Skeletal muscle tissue (tissue), 4 donors: ENCODE measurements around the gene PGAP2. TPM values are rescaled to one million over a fixed set of nuclear protein-coding genes. Genes with fewer than 3 reads are reported as not detected.
A peak's percentile ranks its signal among the peaks of the same experiment; 100 is the strongest.
"Not testable (repeated sequence)": the region's sequence is repeated elsewhere in the genome, so short reads cannot be mapped to it uniquely, and the experiment has no call there.

Experiments used
- H3K27ac ChIP-seq: one replicate; pipeline ENCODE4 v1.7.0; 2013; ENCODE audit warnings: mild to moderate bottlenecking, low read depth, low read length, inconsistent platforms
- H3K27me3 ChIP-seq, 3 donors: one replicate each; pipeline ENCODE4 v1.7.0; 2013; ENCODE audit warnings: low read length in 3 of 3; ENCODE audit not compliant: control insufficient read depth in 3 of 3, insufficient read depth in 3 of 3
- H3K36me3 ChIP-seq, 3 donors: one replicate each; pipeline ENCODE4 v1.7.0; 2013; ENCODE audit warnings: low read length in 3 of 3; ENCODE audit not compliant: control insufficient read depth in 3 of 3, insufficient read depth in 3 of 3
- H3K4me1 ChIP-seq, 3 donors: one replicate each; pipeline ENCODE4 v1.7.0; 2013; ENCODE audit warnings: low read length in 3 of 3, mild to moderate bottlenecking in 3 of 3; ENCODE audit not compliant: control insufficient read depth in 3 of 3, insufficient read depth in 3 of 3
- H3K4me3 ChIP-seq, 3 donors: one replicate each; pipeline ENCODE4 v1.7.0; 2013; ENCODE audit warnings: low read length in 3 of 3
- H3K9ac ChIP-seq, 3 donors: one replicate each; pipeline ENCODE4 v1.7.0; 2013; ENCODE audit warnings: low read length in 3 of 3, mild to moderate bottlenecking in 3 of 3, moderate library complexity in 2 of 3, low read depth in 1 of 3
- H3K9me3 ChIP-seq, 3 donors: one replicate each; pipeline ENCODE4 v1.7.0; 2013; ENCODE audit warnings: low read length in 3 of 3; ENCODE audit not compliant: control insufficient read depth in 3 of 3
- total RNA-seq: library from RNA; depleted of rRNA; stranded (reverse); fragments of >200 nt; gene quantifications from one replicate; pipeline ENCODE4 v1.2.3, GENCODE V29; 2014
- donor health status: Osteomylitis.

PGAP2 gene
- total RNA-seq, 1 donor from 2014 or later: 8.9 TPM

GRCh38 chr11:3786781-3787428, 21.5 kb upstream of the PGAP2 start:
- Histone ChIP-seq H3K27me3 (no peaks in the 10 kb centered on the region), H3K9me3 (no peaks in the 10 kb centered on the region), H3K4me1 (peaks cover 0 to 9% (median 8%) of the 10 kb centered on the region in 3 donors), H3K36me3 (peaks cover 0 to 6% (median 0%) of the 10 kb centered on the region in 3 donors), H3K27ac (no peak overlapping the region), H3K9ac (peak overlapping the region in 1 of 3 donors; percentile 10), H3K4me3 (no peak overlapping the region)

- peaks cover 10 to 15% (median 10%) of the 10 kb centered on the region in 3 donors for H3K36me3 ChIP-seq
- H3K4me1 ChIP-seq: peaks cover 10 to 27% (median 24%) of the 10 kb centered on the region in 3 donors
- not testable (repeated sequence) for H3K27ac ChIP-seq, H3K4me3 ChIP-seq, H3K9me3 ChIP-seq, H3K27me3 ChIP-seq
- peak overlapping the region in 1 of 3 donors; percentile 33 for H3K9ac ChIP-seq
Measured at GRCh38 chr11:3794387-3794786, 14.0 kb upstream of the PGAP2 start.

GRCh38 chr11:3795131-3796001, 13.0 kb upstream of the PGAP2 start:
- Histone ChIP-seq H3K36me3 (peaks cover 7 to 15% (median 10%) of the 10 kb centered on the region in 3 donors), H3K4me1 (peaks cover 10 to 24% (median 22%) of the 10 kb centered on the region in 3 donors), H3K27ac (peak overlapping the region; percentile 97), H3K27me3 (no peaks in the 10 kb centered on the region), H3K9ac (peak overlapping the region; percentile 45 to 98 (median 95)), H3K4me3 (peak overlapping the region in 2 of 3 donors; percentile 79 to 99), H3K9me3 (no peaks in the 10 kb centered on the region)

GRCh38 chr11:3796002-3796311, 12.4 kb upstream of the PGAP2 start:
- Histone ChIP-seq H3K36me3 (peaks cover 7 to 15% (median 10%) of the 10 kb centered on the region in 3 donors), H3K4me3 (peak overlapping the region in 2 of 3 donors; percentile 79 to 99), H3K9ac (peak overlapping the region; percentile 95 to 98 (median 97)), H3K27me3 (no peaks in the 10 kb centered on the region), H3K27ac (peak overlapping the region; percentile 97), H3K9me3 (no peaks in the 10 kb centered on the region), H3K4me1 (peaks cover 10 to 24% (median 22%) of the 10 kb centered on the region in 3 donors)

- peak overlapping the region; percentile 79 to 99 (median 82) for H3K4me3 ChIP-seq
- peak overlapping the region; percentile 95 to 98 (median 97) for H3K9ac ChIP-seq
- no peaks in the 10 kb centered on the region for H3K27me3 ChIP-seq
- H3K4me1 ChIP-seq: peaks cover 10 to 24% (median 22%) of the 10 kb centered on the region in 3 donors
- H3K36me3 ChIP-seq: peaks cover 7 to 15% (median 10%) of the 10 kb centered on the region in 3 donors
- H3K9me3 ChIP-seq: no peaks in the 10 kb centered on the region
- peak overlapping the region; percentile 97 for H3K27ac ChIP-seq
Measured at GRCh38 chr11:3796346-3796745, 12.0 kb upstream of the PGAP2 start.

GRCh38 chr11:3796801-3797328, 11.5 kb upstream of the PGAP2 start:
- Histone ChIP-seq H3K9me3 (no peaks in the 10 kb centered on the region), H3K9ac (peak overlapping the region; percentile 95 to 98 (median 97)), H3K27ac (peak overlapping the region; percentile 97), H3K36me3 (peaks cover 7 to 15% (median 10%) of the 10 kb centered on the region in 3 donors), H3K4me3 (peak overlapping the region; percentile 79 to 99 (median 82)), H3K4me1 (peaks cover 10 to 24% (median 22%) of the 10 kb centered on the region in 3 donors), H3K27me3 (no peaks in the 10 kb centered on the region)

GRCh38 chr11:3797329-3798090, 10.8 kb upstream of the PGAP2 start, which contains the start of gene NUP98:
TSS of gene NUP98 (minus strand) at chr11:3797554. CDS start at chr11:3782117, 15,437 bp downstream.
- Histone ChIP-seq H3K4me3 (peak within 1 kb of the TSS; percentile 79 to 99 (median 84)), H3K27ac (peak within 1 kb of the TSS; percentile 97), H3K9me3 (no peaks in the 10 kb centered on the region), H3K4me1 (peaks cover 10 to 24% (median 22%) of the 10 kb centered on the region in 3 donors), H3K27me3 (no peaks in the 10 kb centered on the region), H3K9ac (peak within 1 kb of the TSS; percentile 95 to 98 (median 97)), H3K36me3 (peaks cover 7 to 11% (median 10%) of the 10 kb centered on the region in 3 donors)

- H3K36me3 ChIP-seq: peaks cover 0 to 2% (median 0%) of the 10 kb centered on the region in 3 donors
Measured at GRCh38 chr11:3799143-3799542, 9.2 kb upstream of the PGAP2 start.

GRCh38 chr11:3799873-3800272, 8.5 kb upstream of the PGAP2 start:
- no peaks in the 10 kb centered on the region for H3K9me3 ChIP-seq
- H3K36me3 ChIP-seq: no peaks in the 10 kb centered on the region
- H3K27me3 ChIP-seq: no peaks in the 10 kb centered on the region
- no peak overlapping the region for H3K27ac ChIP-seq
- H3K4me1 ChIP-seq: peaks cover 10 to 20% (median 17%) of the 10 kb centered on the region in 3 donors
- no peak overlapping the region for H3K9ac ChIP-seq
- no peak overlapping the region for H3K4me3 ChIP-seq

More at GRCh38 chr11:3799143-3799542, 9.2 kb upstream of the PGAP2 start:
- Histone ChIP-seq H3K9ac (no peak overlapping the region), H3K9me3 (no peaks in the 10 kb centered on the region), H3K27ac (no peak overlapping the region), H3K4me1 (peaks cover 10 to 24% (median 22%) of the 10 kb centered on the region in 3 donors), H3K4me3 (no peak overlapping the region), H3K27me3 (no peaks in the 10 kb centered on the region)
